ENCODE measurements around the gene PRPF31.
A peak's percentile ranks its signal among the peaks of the same experiment; 100 is the strongest.
"Not testable (repeated sequence)": the region's sequence is repeated elsewhere in the genome, so short reads cannot be mapped to it uniquely, and the experiment has no call there.

The PRPF31 gene

GRCh38 chr19:54115109-54116063, at the start of gene PRPF31, which contains the start of gene TFPT:
PRPF31 (plus strand) TSS chr19:54115754; CDS start chr19:54118279, 2,525 bp downstream.
TFPT (minus strand) TSS chr19:54115657; CDS start chr19:54115269, 388 bp downstream.
- DNase-seq (ENCODE audit: low read depth, low spot score) = peak; percentile 95

- no peak for DNase-seq (ENCODE audit: low read depth, low spot score)
Measured at GRCh38 chr19:54069470-54069869, 46.1 kb upstream of the PRPF31 start.

GRCh38 chr19:54073829-54074228, 41.7 kb upstream of the PRPF31 start:
- DNase-seq (ENCODE audit: low read depth, low spot score) = no peak

- DNase-seq (ENCODE audit: low read depth, low spot score) = no peak
Measured at GRCh38 chr19:54074851-54075250, 40.7 kb upstream of the PRPF31 start.

GRCh38 chr19:54077334-54077733, 38.2 kb upstream of the PRPF31 start:
- DNase-seq (ENCODE audit: low read depth, low spot score) = no peak

- DNase-seq (ENCODE audit: low read depth, low spot score) = no peak
Measured at GRCh38 chr19:54081032-54081431, 34.5 kb upstream of the PRPF31 start, which contains the start of gene TARM1. TARM1 (minus strand) TSS chr19:54081365; CDS start chr19:54081340, 25 bp downstream.

- DNase-seq (ENCODE audit: low read depth, low spot score) = no peak
Measured at GRCh38 chr19:54084410-54084809, 31.1 kb upstream of the PRPF31 start.

- DNase-seq (ENCODE audit: low read depth, low spot score) = no peak
Measured at GRCh38 chr19:54094426-54095000, 21.0 kb upstream of the PRPF31 start.

- no peak for DNase-seq (ENCODE audit: low read depth, low spot score)
Measured at GRCh38 chr19:54095136-54095858, 20.3 kb upstream of the PRPF31 start.

GRCh38 chr19:54095859-54096616, 19.5 kb upstream of the PRPF31 start:
- not testable (repeated sequence) for DNase-seq (ENCODE audit: low read depth, low spot score)

- no peak for DNase-seq (ENCODE audit: low read depth, low spot score)
Measured at GRCh38 chr19:54096617-54097106, 18.9 kb upstream of the PRPF31 start.

GRCh38 chr19:54099190-54099902, 16.2 kb upstream of the PRPF31 start:
- DNase-seq (ENCODE audit: low read depth, low spot score) = no peak

GRCh38 chr19:54099903-54100255, 15.7 kb upstream of the PRPF31 start:
- DNase-seq (ENCODE audit: low read depth, low spot score) = not testable (repeated sequence)

- DNase-seq (ENCODE audit: low read depth, low spot score) = no peak
Measured at GRCh38 chr19:54100561-54100960, 15.0 kb upstream of the PRPF31 start, which contains the start of gene OSCAR. OSCAR (minus strand) TSS chr19:54100803; CDS start chr19:54100792, 11 bp downstream.

GRCh38 chr19:54102421-54103169, 13.0 kb upstream of the PRPF31 start, which contains the start of gene NDUFA3:
NDUFA3 (plus strand) TSS chr19:54102855; CDS start chr19:54102879, 24 bp downstream.
- peak; percentile 94 for DNase-seq (ENCODE audit: low read depth, low spot score)

GRCh38 chr19:54104998-54105715, 10.4 kb upstream of the PRPF31 start:
- DNase-seq (ENCODE audit: low read depth, low spot score) = no peak

GRCh38 chr19:54105796-54106195, 9.8 kb upstream of the PRPF31 start:
- no peak for DNase-seq (ENCODE audit: low read depth, low spot score)

GRCh38 chr19:54106716-54107115, 8.8 kb upstream of the PRPF31 start:
- no peak for DNase-seq (ENCODE audit: low read depth, low spot score)

Measured in brain pericyte (primary cell).